AG04449 (cell line): ENCODE measurements around the gene CRK.
"Not testable (repeated sequence)": the region's sequence is repeated elsewhere in the genome, so short reads cannot be mapped to it uniquely, and the experiment has no call there.

Source experiments
- CTCF ChIA-PET: fragments of 350-600 bp; formaldehyde crosslinking; extraction: SDS; loops from one replicate; lab custom pipeline; 2021; ENCODE audit warnings: antibody characterized with exemption; lab: Yijun Ruan, JAX
- POLR2A ChIA-PET: fragments of 400-600, 350-600 bp; formaldehyde crosslinking; extraction: SDS; loops from one replicate; lab custom pipeline; 2020; ENCODE audit warnings: antibody characterized with exemption, inconsistent platforms; lab: Yijun Ruan, JAX
- DNase-seq: peaks from one replicate; pipeline ENCODE4 v3.0.0-alpha.2; 2010; ENCODE audit warnings: low read depth, low spot score
- H3K4me3 ChIP-seq: 2 replicates; pipeline ENCODE4 v1.5.1; 2011; ENCODE audit warnings: low read depth, mild to moderate bottlenecking, control low read depth, low read length
- CTCF ChIP-seq: IDR thresholded peaks from one replicate; pipeline ENCODE4 v1.5.1; 2011; ENCODE audit warnings: mild to moderate bottlenecking, moderate library complexity, low read length, control low read depth, inconsistent platforms; ENCODE audit not compliant: insufficient read depth; ENCODE audit errors: missing control alignments

The CRK gene

GRCh38 chr17:1462164-1463112 is 6.4 kb upstream of the CRK start:
- no peak overlapping the region for H3K4me3 ChIP-seq
- DNase-seq = no peak
- no peak for TF ChIP-seq CTCF
- ChIA-PET POLR2A (interaction anchor here (0.8 to 2.1 kb wide), 4 partner anchors 12 to 54 kb away, joined by 3 to 7 read pairs (median 6); partner anchors contain the start of gene INPP5K), CTCF (no interaction called here)

GRCh38 chr17:1461198-1461944 is 5.3 kb upstream of the CRK start:
- no peak for DNase-seq
- TF ChIP-seq CTCF = no peak
- ChIA-PET CTCF (interaction anchor here (0.6 kb wide), 1 partner anchor 19 kb away, joined by 3 read pairs; no protein-coding TSS in a partner anchor), POLR2A (no interaction called here)
- H3K4me3 ChIP-seq = no peak overlapping the region

GRCh38 chr17:1460233-1460632 is 4.2 kb upstream of the CRK start:
- CTCF ChIA-PET = no interaction called here
- no peak overlapping the region for H3K4me3 ChIP-seq
- POLR2A ChIA-PET = interaction anchor here (0.7 to 1.1 kb wide), 2 partner anchors 19 to 20 kb away, joined by 3 to 4 read pairs; no protein-coding TSS in a partner anchor
- DNase-seq = no peak
- TF ChIP-seq CTCF = no peak

- peak; percentile 66 for TF ChIP-seq CTCF
- H3K4me3 ChIP-seq = peak overlapping the region; percentile 86
- POLR2A ChIA-PET = interaction anchor here (1.0 kb wide), 2 partner anchors 29 to 61 kb away, joined by 4 to 5 read pairs; partner anchors contain the start of gene INPP5K
- CTCF ChIA-PET = interaction anchor here (3.2 to 8.2 kb wide), 2 partner anchors 89 to 93 kb away, joined by 8 to 35 read pairs; no protein-coding TSS in a partner anchor
- no peak for DNase-seq
Measured at GRCh38 chr17:1455291-1455796, 688 bp downstream of the CRK start.

- DNase-seq = no peak
- POLR2A ChIA-PET = no interaction called here
- CTCF ChIA-PET = interaction anchor here (1.1 to 8.2 kb wide), 5 partner anchors 10 to 95 kb away, joined by 4 to 35 read pairs (median 8); partner anchors contain the start of gene INPP5K
- TF ChIP-seq CTCF = no peak
- H3K4me3 ChIP-seq = peak overlapping the region; percentile 86
Measured at GRCh38 chr17:1454541-1454940, 1.5 kb downstream of the CRK start.

GRCh38 chr17:1453694-1454093 is 2.3 kb downstream of the CRK start:
- H3K4me3 ChIP-seq, DNase-seq, POLR2A ChIA-PET: not testable (repeated sequence)
- CTCF ChIA-PET = interaction anchor here (1.1 to 8.2 kb wide), 5 partner anchors 9 to 95 kb away, joined by 4 to 35 read pairs (median 8); partner anchors contain the start of gene INPP5K
